K562 (cell line): ENCODE data around the gene CLUH. TPM values are rescaled to one million over a fixed set of nuclear protein-coding genes. Genes with fewer than 3 reads are reported as not detected.

Experiments
- FOSL1 ChIP-seq: fragments of 200-800 bp; sonication (Bioruptor generic); conservative IDR thresholded peaks from 2 replicates; pipeline ENCODE4 v1.6.1; 2016; ENCODE audit warnings: missing genetic modification characterization, missing compliant biosample characterization
- FOXP1 ChIP-seq: sonication (generic); formaldehyde crosslinking; IDR thresholded peaks from 2 replicates; pipeline ENCODE4 v1.8.0; 2022; ENCODE audit warnings: mild to moderate bottlenecking, missing genetic modification reagents
- MYNN ChIP-seq, 2 experiments: sonication (generic); formaldehyde crosslinking in 1 of 2; IDR thresholded peaks; 2 replicates each; pipeline versions ENCODE4 v1.5.0 to v1.6.1; 2016 to 2020; ENCODE audit warnings: antibody characterized with exemption in 1 of 2, missing genetic modification reagents in 1 of 2
- NR3C1 ChIP-seq: sonication (generic); formaldehyde crosslinking; IDR thresholded peaks from 2 replicates; pipeline ENCODE4 v1.8.1; 2022; ENCODE audit warnings: missing genetic modification reagents
- POLR2AphosphoS2 ChIP-seq: IDR thresholded peaks from 2 replicates; pipeline ENCODE4 v1.6.1; 2012; ENCODE audit warnings: low read length, improper control_type of control experiment
- POU5F1 ChIP-seq: fragments of 150-350 bp; IDR thresholded peaks from 2 replicates; pipeline ENCODE4 v1.6.1; 2014; ENCODE audit warnings: borderline replicate concordance, low read length, low read depth, mild to moderate bottlenecking; ENCODE audit not compliant: partially characterized antibody
- SUPT5H ChIP-seq: fragments of 450-650 bp; IDR thresholded peaks from 2 replicates; pipeline ENCODE4 v1.6.1; 2016
- ZNF133 ChIP-seq: fragments of 250-450 bp; sonication (Bioruptor Pico); IDR thresholded peaks from 2 replicates; pipeline ENCODE4 v1.4.0; 2020; ENCODE audit warnings: mild to moderate bottlenecking
- polyA plus RNA-seq, 8 experiments: library from polyadenylated mRNA; depleted of rRNA in 4 of 8; stranded (reverse) in 5 of 8; unstranded in 3 of 8; fragments of >200 nt; fragmentation: Nextera tagmentation in 2 of 8; fragmentation: Illumina TruSeq in 1 of 8; extraction: Ambion mirVana in 2 of 8; extraction: Trizol in 1 of 8; gene quantifications; 2 replicates each; pipeline versions ENCODE4 v1.2.1 to v1.2.3, GENCODE V29; 2011 to 2014; ENCODE audit warnings: inconsistent platforms in 1 of 8, missing spikeins in 1 of 8
- total RNA-seq, 7 experiments: library from RNA; depleted of rRNA in 6 of 7; stranded (reverse); fragments of >200 nt in 6 of 7; fragmentation: Illumina TruSeq in 2 of 7; extraction: Trizol in 2 of 7; gene quantifications; 2 replicates each; pipeline versions ENCODE4 v1.2.1 to v1.2.3, GENCODE V29; 2011 to 2021; ENCODE audit warnings: low replicate concordance in 1 of 7
- TF ChIP-seq, protein P1 (sequence below): fragments of 250-450 bp; sonication (Bioruptor Pico); IDR thresholded peaks from 2 replicates; pipeline ENCODE4 v1.5.0; 2021; ENCODE audit warnings: mild to moderate bottlenecking, borderline replicate concordance
- TF ChIP-seq, protein P2 (sequence below), 3 experiments: fragments of 200-800 bp in 1 of 3; fragments of 250-450 bp in 1 of 3; fragments of 450-650 bp in 1 of 3; sonication (Bioruptor Pico) in 1 of 3; sonication (Bioruptor generic) in 1 of 3; formaldehyde crosslinking in 1 of 3; IDR thresholded peaks; 2 replicates each; pipeline versions ENCODE4 v1.6.1 to v1.8.0; 2016 to 2022; ENCODE audit warnings: mild to moderate bottlenecking in 2 of 3, missing genetic modification characterization in 2 of 3, missing compliant biosample characterization in 1 of 3, moderate library complexity in 1 of 3
- TF ChIP-seq, protein P3 (sequence below): sonication (generic); formaldehyde crosslinking; IDR thresholded peaks from 2 replicates; pipeline ENCODE4 v1.8.0; 2023; ENCODE audit warnings: missing genetic modification reagents, mild to moderate bottlenecking, borderline replicate concordance
- TF ChIP-seq, protein P4 (sequence below): fragments of 450-650 bp; formaldehyde crosslinking; IDR thresholded peaks from 2 replicates; pipeline ENCODE4 v1.4.0; 2020; ENCODE audit warnings: mild to moderate bottlenecking, mixed read lengths

CLUH gene
- total and polyA plus RNA-seq, 9 of the 15 experiments (the other 6 are each of a cell fraction or from before 2014, with no cell fraction given), result 0.21 to 140 (median 33.2) TPM

DNA sequence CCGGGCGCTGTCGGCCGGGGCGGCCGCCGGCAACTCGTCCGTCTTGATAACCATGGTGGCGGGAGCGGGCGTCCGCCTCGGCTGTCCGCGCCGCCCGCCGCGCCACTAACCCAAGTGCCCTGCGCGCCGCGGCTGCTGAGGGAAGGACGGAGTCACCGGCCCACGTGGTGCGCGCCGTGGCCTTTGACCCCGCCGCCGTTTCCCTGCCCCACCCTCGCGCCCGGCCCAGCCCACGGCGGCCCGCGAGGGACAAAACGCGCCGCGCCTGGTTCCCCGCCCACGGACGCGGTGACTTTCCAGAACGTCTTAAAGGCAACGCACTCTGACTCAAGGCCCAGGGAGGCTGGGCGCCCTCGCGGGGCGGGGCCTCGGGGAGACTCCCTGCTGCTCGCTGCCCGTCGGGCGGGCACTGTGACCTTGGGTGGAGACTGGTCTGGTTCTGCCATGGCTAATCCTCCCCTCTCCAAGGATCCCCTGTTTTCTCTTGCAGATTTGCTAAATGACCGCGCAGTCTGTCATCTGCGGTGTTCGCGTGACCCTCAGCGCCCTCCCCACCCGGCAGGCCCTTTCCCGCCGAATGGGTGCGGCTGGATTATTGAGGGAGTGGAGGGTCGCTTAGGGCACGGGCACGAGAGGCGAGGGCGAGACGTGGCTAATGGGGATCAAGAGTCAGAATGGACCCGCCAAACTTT lies at the start of gene CLUH (continued):
- TF ChIP-seq POU5F1 (peak; percentile 93), POLR2AphosphoS2 (no peak), FOXP1 (CRISPR knock-in tag) (no peak), NR3C1 (no peak), ZNF133 (CRISPR knock-in tag) (no peak), FOSL1 (tag) (peak; percentile 64), MYNN (IDR thresholded peaks at IDR 0.05) (no peak), MYNN (CRISPR knock-in tag; IDR thresholded peaks at IDR 0.05) (no peak), SUPT5H (peak; percentile 54)
- TF ChIP-seq, protein P1, sequence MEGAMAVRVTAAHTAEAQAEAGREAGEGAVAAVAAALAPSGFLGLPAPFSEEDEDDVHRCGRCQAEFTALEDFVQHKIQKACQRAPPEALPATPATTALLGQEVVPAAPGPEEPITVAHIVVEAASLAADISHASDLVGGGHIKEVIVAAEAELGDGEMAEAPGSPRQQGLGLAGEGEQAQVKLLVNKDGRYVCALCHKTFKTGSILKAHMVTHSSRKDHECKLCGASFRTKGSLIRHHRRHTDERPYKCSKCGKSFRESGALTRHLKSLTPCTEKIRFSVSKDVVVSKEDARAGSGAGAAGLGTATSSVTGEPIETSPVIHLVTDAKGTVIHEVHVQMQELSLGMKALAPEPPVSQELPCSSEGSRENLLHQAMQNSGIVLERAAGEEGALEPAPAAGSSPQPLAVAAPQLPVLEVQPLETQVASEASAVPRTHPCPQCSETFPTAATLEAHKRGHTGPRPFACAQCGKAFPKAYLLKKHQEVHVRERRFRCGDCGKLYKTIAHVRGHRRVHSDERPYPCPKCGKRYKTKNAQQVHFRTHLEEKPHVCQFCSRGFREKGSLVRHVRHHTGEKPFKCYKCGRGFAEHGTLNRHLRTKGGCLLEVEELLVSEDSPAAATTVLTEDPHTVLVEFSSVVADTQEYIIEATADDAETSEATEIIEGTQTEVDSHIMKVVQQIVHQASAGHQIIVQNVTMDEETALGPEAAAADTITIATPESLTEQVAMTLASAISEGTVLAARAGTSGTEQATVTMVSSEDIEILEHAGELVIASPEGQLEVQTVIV (CRISPR knock-in tag), result no peak
- TF ChIP-seq, protein P2, sequence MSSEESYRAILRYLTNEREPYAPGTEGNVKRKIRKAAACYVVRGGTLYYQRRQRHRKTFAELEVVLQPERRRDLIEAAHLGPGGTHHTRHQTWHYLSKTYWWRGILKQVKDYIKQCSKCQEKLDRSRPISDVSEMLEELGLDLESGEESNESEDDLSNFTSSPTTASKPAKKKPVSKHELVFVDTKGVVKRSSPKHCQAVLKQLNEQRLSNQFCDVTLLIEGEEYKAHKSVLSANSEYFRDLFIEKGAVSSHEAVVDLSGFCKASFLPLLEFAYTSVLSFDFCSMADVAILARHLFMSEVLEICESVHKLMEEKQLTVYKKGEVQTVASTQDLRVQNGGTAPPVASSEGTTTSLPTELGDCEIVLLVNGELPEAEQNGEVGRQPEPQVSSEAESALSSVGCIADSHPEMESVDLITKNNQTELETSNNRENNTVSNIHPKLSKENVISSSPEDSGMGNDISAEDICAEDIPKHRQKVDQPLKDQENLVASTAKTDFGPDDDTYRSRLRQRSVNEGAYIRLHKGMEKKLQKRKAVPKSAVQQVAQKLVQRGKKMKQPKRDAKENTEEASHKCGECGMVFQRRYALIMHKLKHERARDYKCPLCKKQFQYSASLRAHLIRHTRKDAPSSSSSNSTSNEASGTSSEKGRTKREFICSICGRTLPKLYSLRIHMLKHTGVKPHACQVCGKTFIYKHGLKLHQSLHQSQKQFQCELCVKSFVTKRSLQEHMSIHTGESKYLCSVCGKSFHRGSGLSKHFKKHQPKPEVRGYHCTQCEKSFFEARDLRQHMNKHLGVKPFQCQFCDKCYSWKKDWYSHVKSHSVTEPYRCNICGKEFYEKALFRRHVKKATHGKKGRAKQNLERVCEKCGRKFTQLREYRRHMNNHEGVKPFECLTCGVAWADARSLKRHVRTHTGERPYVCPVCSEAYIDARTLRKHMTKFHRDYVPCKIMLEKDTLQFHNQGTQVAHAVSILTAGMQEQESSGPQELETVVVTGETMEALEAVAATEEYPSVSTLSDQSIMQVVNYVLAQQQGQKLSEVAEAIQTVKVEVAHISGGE (CRISPR knock-in tag; IDR thresholded peaks at IDR 0.05), result peak in 1 of 3 experiments; percentile 22; a peak in 1 of 6 replicates
- TF ChIP-seq, protein P3, sequence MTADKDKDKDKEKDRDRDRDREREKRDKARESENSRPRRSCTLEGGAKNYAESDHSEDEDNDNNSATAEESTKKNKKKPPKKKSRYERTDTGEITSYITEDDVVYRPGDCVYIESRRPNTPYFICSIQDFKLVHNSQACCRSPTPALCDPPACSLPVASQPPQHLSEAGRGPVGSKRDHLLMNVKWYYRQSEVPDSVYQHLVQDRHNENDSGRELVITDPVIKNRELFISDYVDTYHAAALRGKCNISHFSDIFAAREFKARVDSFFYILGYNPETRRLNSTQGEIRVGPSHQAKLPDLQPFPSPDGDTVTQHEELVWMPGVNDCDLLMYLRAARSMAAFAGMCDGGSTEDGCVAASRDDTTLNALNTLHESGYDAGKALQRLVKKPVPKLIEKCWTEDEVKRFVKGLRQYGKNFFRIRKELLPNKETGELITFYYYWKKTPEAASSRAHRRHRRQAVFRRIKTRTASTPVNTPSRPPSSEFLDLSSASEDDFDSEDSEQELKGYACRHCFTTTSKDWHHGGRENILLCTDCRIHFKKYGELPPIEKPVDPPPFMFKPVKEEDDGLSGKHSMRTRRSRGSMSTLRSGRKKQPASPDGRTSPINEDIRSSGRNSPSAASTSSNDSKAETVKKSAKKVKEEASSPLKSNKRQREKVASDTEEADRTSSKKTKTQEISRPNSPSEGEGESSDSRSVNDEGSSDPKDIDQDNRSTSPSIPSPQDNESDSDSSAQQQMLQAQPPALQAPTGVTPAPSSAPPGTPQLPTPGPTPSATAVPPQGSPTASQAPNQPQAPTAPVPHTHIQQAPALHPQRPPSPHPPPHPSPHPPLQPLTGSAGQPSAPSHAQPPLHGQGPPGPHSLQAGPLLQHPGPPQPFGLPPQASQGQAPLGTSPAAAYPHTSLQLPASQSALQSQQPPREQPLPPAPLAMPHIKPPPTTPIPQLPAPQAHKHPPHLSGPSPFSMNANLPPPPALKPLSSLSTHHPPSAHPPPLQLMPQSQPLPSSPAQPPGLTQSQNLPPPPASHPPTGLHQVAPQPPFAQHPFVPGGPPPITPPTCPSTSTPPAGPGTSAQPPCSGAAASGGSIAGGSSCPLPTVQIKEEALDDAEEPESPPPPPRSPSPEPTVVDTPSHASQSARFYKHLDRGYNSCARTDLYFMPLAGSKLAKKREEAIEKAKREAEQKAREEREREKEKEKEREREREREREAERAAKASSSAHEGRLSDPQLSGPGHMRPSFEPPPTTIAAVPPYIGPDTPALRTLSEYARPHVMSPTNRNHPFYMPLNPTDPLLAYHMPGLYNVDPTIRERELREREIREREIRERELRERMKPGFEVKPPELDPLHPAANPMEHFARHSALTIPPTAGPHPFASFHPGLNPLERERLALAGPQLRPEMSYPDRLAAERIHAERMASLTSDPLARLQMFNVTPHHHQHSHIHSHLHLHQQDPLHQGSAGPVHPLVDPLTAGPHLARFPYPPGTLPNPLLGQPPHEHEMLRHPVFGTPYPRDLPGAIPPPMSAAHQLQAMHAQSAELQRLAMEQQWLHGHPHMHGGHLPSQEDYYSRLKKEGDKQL, result no peak
- TF ChIP-seq, protein P4, sequence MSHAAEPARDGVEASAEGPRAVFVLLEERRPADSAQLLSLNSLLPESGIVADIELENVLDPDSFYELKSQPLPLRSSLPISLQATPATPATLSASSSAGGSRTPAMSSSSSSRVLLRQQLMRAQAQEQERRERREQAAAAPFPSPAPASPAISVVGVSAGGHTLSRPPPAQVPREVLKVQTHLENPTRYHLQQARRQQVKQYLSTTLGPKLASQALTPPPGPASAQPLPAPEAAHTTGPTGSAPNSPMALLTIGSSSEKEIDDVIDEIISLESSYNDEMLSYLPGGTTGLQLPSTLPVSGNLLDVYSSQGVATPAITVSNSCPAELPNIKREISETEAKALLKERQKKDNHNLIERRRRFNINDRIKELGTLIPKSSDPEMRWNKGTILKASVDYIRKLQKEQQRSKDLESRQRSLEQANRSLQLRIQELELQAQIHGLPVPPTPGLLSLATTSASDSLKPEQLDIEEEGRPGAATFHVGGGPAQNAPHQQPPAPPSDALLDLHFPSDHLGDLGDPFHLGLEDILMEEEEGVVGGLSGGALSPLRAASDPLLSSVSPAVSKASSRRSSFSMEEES (CRISPR knock-in tag), result no peak
